H9 (cell line): ENCODE results near the gene PLCH1. TPM values are rescaled to one million over a fixed set of nuclear protein-coding genes. Genes with fewer than 3 reads are reported as not detected.

Experiments
- DNase-seq: peaks from one replicate; pipeline ENCODE4 v3.0.0-alpha.2; 2017
- H2AFZ ChIP-seq: one replicate; pipeline ENCODE4 v1.6.1; 2013; ENCODE audit warnings: mild to moderate bottlenecking, low read length, control low read depth, moderate library complexity
- H2AK5ac ChIP-seq: 2 replicates; pipeline ENCODE4 v1.6.1; 2013; ENCODE audit warnings: low read length, control low read depth, mixed read lengths; ENCODE audit not compliant: insufficient read length
- H2BK120ac ChIP-seq: one replicate; pipeline ENCODE4 v1.6.1; 2013; ENCODE audit warnings: low read depth, mild to moderate bottlenecking, low read length, control low read depth, inconsistent platforms; ENCODE audit not compliant: poor library complexity, severe bottlenecking
- H2BK12ac ChIP-seq: 2 replicates; pipeline ENCODE4 v1.6.1; 2013; ENCODE audit warnings: low read length, control low read depth, mixed read lengths, low read depth; ENCODE audit not compliant: insufficient read length
- H2BK15ac ChIP-seq: 2 replicates; pipeline ENCODE4 v1.6.1; 2013; ENCODE audit warnings: low read depth, low read length, control low read depth
- H2BK20ac ChIP-seq: one replicate; pipeline ENCODE4 v1.6.1; 2013; ENCODE audit warnings: low read depth, mild to moderate bottlenecking, low read length, control low read depth, inconsistent platforms; ENCODE audit not compliant: poor library complexity, severe bottlenecking
- H2BK5ac ChIP-seq: 2 replicates; pipeline ENCODE4 v1.6.1; 2013; ENCODE audit warnings: low read length, control low read depth, mixed read lengths; ENCODE audit not compliant: insufficient read length
- H3K14ac ChIP-seq: 2 replicates; pipeline ENCODE4 v1.6.1; 2013; ENCODE audit warnings: low read length, control low read depth; ENCODE audit not compliant: insufficient read depth
- H3K18ac ChIP-seq: 2 replicates; pipeline ENCODE4 v1.6.1; 2013; ENCODE audit warnings: low read depth, mild to moderate bottlenecking, mixed read lengths, low read length, control low read depth; ENCODE audit not compliant: insufficient read length
- H3K23ac ChIP-seq: 2 replicates; pipeline ENCODE4 v1.6.1; 2013; ENCODE audit warnings: low read length, control low read depth, mixed read lengths, low read depth; ENCODE audit not compliant: insufficient read length
- H3K23me2 ChIP-seq: 2 replicates; pipeline ENCODE4 v1.6.1; 2013; ENCODE audit warnings: low read depth, mild to moderate bottlenecking, mixed read lengths, low read length, control low read depth; ENCODE audit not compliant: insufficient read length, poor library complexity, severe bottlenecking
- H3K27ac ChIP-seq: 2 replicates; pipeline ENCODE4 v1.5.1; 2013; ENCODE audit warnings: low read length, control low read depth, mixed read lengths, low read depth; ENCODE audit not compliant: insufficient read length
- H3K27me3 ChIP-seq: 2 replicates; pipeline ENCODE4 v1.6.1; 2013; ENCODE audit warnings: low read length, control low read depth, inconsistent platforms; ENCODE audit not compliant: insufficient read depth
- H3K4ac ChIP-seq: 2 replicates; pipeline ENCODE4 v1.6.1; 2013; ENCODE audit warnings: low read depth, mild to moderate bottlenecking, control low read depth, inconsistent platforms, low read length, moderate library complexity
- H3K4me1 ChIP-seq: 2 replicates; pipeline ENCODE4 v1.6.1; 2013; ENCODE audit warnings: low read length, control low read depth, inconsistent platforms; ENCODE audit not compliant: insufficient read depth
- H3K4me2 ChIP-seq: 2 replicates; pipeline ENCODE4 v1.6.1; 2013; ENCODE audit warnings: low read length, control low read depth, mixed read lengths; ENCODE audit not compliant: insufficient read length, insufficient read depth
- H3K56ac ChIP-seq: 2 replicates; pipeline ENCODE4 v1.6.1; 2013; ENCODE audit warnings: low read depth, mild to moderate bottlenecking, mixed read lengths, low read length, control low read depth; ENCODE audit not compliant: insufficient read length
- H3K79me1 ChIP-seq: 2 replicates; pipeline ENCODE4 v1.6.1; 2013; ENCODE audit warnings: low read depth, mild to moderate bottlenecking, moderate library complexity, low read length, control low read depth, inconsistent platforms; ENCODE audit not compliant: insufficient read depth, poor library complexity, severe bottlenecking
- H3K79me2 ChIP-seq: 2 replicates; pipeline ENCODE4 v1.6.1; 2013; ENCODE audit warnings: low read length, control low read depth, inconsistent platforms; ENCODE audit not compliant: insufficient read depth
- H3K9ac ChIP-seq: 2 replicates; pipeline ENCODE4 v1.6.1; 2013; ENCODE audit warnings: low read length, control low read depth, mixed read lengths; ENCODE audit not compliant: insufficient read length; ENCODE audit errors: extremely low read depth
- H3K9me3 ChIP-seq: one replicate; pipeline ENCODE4 v1.6.1; 2013; ENCODE audit warnings: low read depth, low read length, inconsistent platforms; ENCODE audit not compliant: control insufficient read depth
- H3T11ph ChIP-seq: one replicate; pipeline ENCODE4 v1.6.1; 2013; ENCODE audit warnings: mild to moderate bottlenecking, low read length, control low read depth, inconsistent platforms
- H4K20me1 ChIP-seq: one replicate; pipeline ENCODE4 v1.6.1; 2013; ENCODE audit not compliant: control insufficient read depth, insufficient read length, insufficient read depth
- H4K5ac ChIP-seq: 2 replicates; pipeline ENCODE4 v1.6.1; 2013; ENCODE audit warnings: low read depth, mild to moderate bottlenecking, mixed read lengths, low read length, control low read depth; ENCODE audit not compliant: insufficient read length
- H4K8ac ChIP-seq: replicated peaks from 2 replicates; pipeline ENCODE4 v1.6.1; 2013; ENCODE audit warnings: low read length, control low read depth, mixed read lengths, low read depth; ENCODE audit not compliant: insufficient read length
- H4K91ac ChIP-seq: 2 replicates; pipeline ENCODE4 v1.6.1; 2013; ENCODE audit warnings: low read depth, mild to moderate bottlenecking, moderate library complexity, mixed read lengths, low read length, control low read depth; ENCODE audit not compliant: insufficient read length
- H3K27ac Mint-ChIP-seq, 3 experiments: 2 replicates in 2 of 3; 3 replicates in 1 of 3; pipeline ENCODE4 v1.8.0; 2020 to 2021; ENCODE audit warnings: mixed read lengths in 3 of 3, mild to moderate bottlenecking in 1 of 3, moderate library complexity in 1 of 3
- H3K27me3 Mint-ChIP-seq: 2 replicates; pipeline ENCODE4 v1.8.0; 2021; ENCODE audit warnings: low read depth, mild to moderate bottlenecking, moderate library complexity, mixed read lengths
- H3K36me3 Mint-ChIP-seq, 3 experiments: 2 replicates in 2 of 3; 3 replicates in 1 of 3; pipeline ENCODE4 v1.8.0; 2020 to 2021; ENCODE audit warnings: low read depth in 3 of 3, mixed read lengths in 3 of 3; ENCODE audit not compliant: insufficient read depth in 1 of 3
- H3K4me1 Mint-ChIP-seq, 2 experiments: 2 replicates each; pipeline ENCODE4 v1.8.0; 2020; ENCODE audit warnings: mixed read lengths in 2 of 2
- H3K4me3 Mint-ChIP-seq, 2 experiments: 2 replicates in 1 of 2; 3 replicates in 1 of 2; pipeline ENCODE4 v1.8.0; 2020 to 2021; ENCODE audit warnings: mild to moderate bottlenecking in 2 of 2, mixed read lengths in 2 of 2, moderate library complexity in 1 of 2
- H3K9me3 Mint-ChIP-seq, 2 experiments: 2 replicates in 1 of 2; 3 replicates in 1 of 2; pipeline ENCODE4 v1.8.0; 2020; ENCODE audit warnings: mild to moderate bottlenecking in 2 of 2, mixed read lengths in 2 of 2, moderate library complexity in 1 of 2
- CTCF ChIP-seq: fragments of 200-600 bp; sonication (generic); conservative IDR thresholded peaks from 3 replicates; pipeline ENCODE4 v1.8.0; 2021; ENCODE audit warnings: antibody characterized with exemption, mild to moderate bottlenecking
- WGBS: extraction: QIAGEN DNeasy Blood & Tissue Kit; methylation state at CpG from one replicate; pipeline ENCODE4 v1.1.7; 2013; ENCODE audit warnings: missing lambda C conversion rate, low lambda C conversion rate, mixed read lengths; ENCODE audit not compliant: insufficient read length; ENCODE audit errors: extremely low coverage; 5-methylcytosine and 5-hydroxymethylcytosine counted together
- total RNA-seq: library from RNA; stranded (reverse); gene quantifications from 2 replicates; pipeline ENCODE4 v1.2.1, GENCODE V29; 2021

PLCH1 gene
- total RNA-seq, 1 experiment from 2014 or later = 19.0 TPM

GRCh38 chr3:155688481-155688880, 56.4 kb downstream of the PLCH1 start:
- Mint-ChIP-seq H3K27me3 (no peaks in the 10 kb centered on the region), H3K9me3 (no peaks in the 10 kb centered on the region), H3K4me1 (peaks cover 2 to 9% of the 10 kb centered on the region in 2 experiments), H3K4me3 (no peak overlapping the region), H3K27ac (no peak overlapping the region), H3K36me3 (no peaks in the 10 kb centered on the region; a peak in 1 of 7 replicates)
- H3K27me3 ChIP-seq = no peaks in the 10 kb centered on the region
- H2AK5ac ChIP-seq = no peak overlapping the region
- no peak overlapping the region for H2BK12ac ChIP-seq
- no peaks in the 10 kb centered on the region for H3K79me2 ChIP-seq
- no peak overlapping the region for H3K23ac ChIP-seq
- no peak overlapping the region for H4K5ac ChIP-seq
- no peak overlapping the region for H3K27ac ChIP-seq
- H3K18ac ChIP-seq = no peak overlapping the region
- H4K20me1 ChIP-seq = no peaks in the 10 kb centered on the region
- H3K56ac ChIP-seq = no peak overlapping the region
- no peak overlapping the region for H3K4me2 ChIP-seq
- H3K79me1 ChIP-seq = no peaks in the 10 kb centered on the region
- H3K9ac ChIP-seq = no peak overlapping the region
- H3K9me3 ChIP-seq = no peaks in the 10 kb centered on the region
- no peak overlapping the region for H2AFZ ChIP-seq
- H3K14ac ChIP-seq = no peak overlapping the region
- no peak overlapping the region for H2BK120ac ChIP-seq
- TF ChIP-seq CTCF = no peak
- no peak overlapping the region for H4K91ac ChIP-seq
- H4K8ac ChIP-seq = no peak overlapping the region
- H2BK20ac ChIP-seq = no peak overlapping the region
- DNase-seq = no peak
- H3K23me2 ChIP-seq = no peaks in the 10 kb centered on the region
- H3K4ac ChIP-seq = no peak overlapping the region
- H2BK15ac ChIP-seq = no peak overlapping the region
- no CpG with 5 or more reads among the region's 3 CpGs for WGBS
- H3T11ph ChIP-seq = no peak overlapping the region
- H2BK5ac ChIP-seq = no peak overlapping the region
- no peaks in the 10 kb centered on the region for H3K4me1 ChIP-seq
